Coronary artery (tissue), 2 donors: ENCODE results near the gene MDGA2.
"Not testable (repeated sequence)": the region's sequence is repeated elsewhere in the genome, so short reads cannot be mapped to it uniquely, and the experiment has no call there.

Experiments
- DNase-seq: peaks from one replicate; pipeline ENCODE4 v3.0.0-alpha.2; 2017; ENCODE audit warnings: low spot score
- H3K27ac ChIP-seq, 2 donors: fragments of 200-600 bp; sonication (generic); one replicate each; pipeline ENCODE4 v1.5.1; 2016 to 2019
- H3K4me3 ChIP-seq: fragments of 200-600 bp; sonication (generic); 2 replicates; pipeline ENCODE4 v1.5.1; 2016; ENCODE audit warnings: mild to moderate bottlenecking, moderate library complexity
- CTCF ChIP-seq: fragments of 200-600 bp; sonication (generic); IDR thresholded peaks from one replicate; pipeline ENCODE4 v1.5.1; 2019; ENCODE audit warnings: antibody characterized with exemption

The MDGA2 gene

GRCh38 chr14:47211263-47211662 lies 464.1 kb downstream of the MDGA2 start:
- Histone ChIP-seq H3K4me3 (no peak overlapping the region), H3K27ac (no peak overlapping the region)
- TF ChIP-seq CTCF, result no peak
- no peak for DNase-seq

GRCh38 chr14:47210099-47210498 lies 465.3 kb downstream of the MDGA2 start:
- H3K27ac ChIP-seq, result no peak overlapping the region
- TF ChIP-seq CTCF, result no peak
- no peak overlapping the region for H3K4me3 ChIP-seq
- no peak for DNase-seq

GRCh38 chr14:47208434-47208833 lies 467.0 kb downstream of the MDGA2 start:
- Histone ChIP-seq H3K27ac (no peak overlapping the region), H3K4me3 (no peak overlapping the region)
- no peak for TF ChIP-seq CTCF
- no peak for DNase-seq

GRCh38 chr14:47207617-47208016 lies 467.8 kb downstream of the MDGA2 start:
- DNase-seq, result no peak
- H3K27ac ChIP-seq, result no peak overlapping the region

GRCh38 chr14:47200740-47201139 lies 474.7 kb downstream of the MDGA2 start:
- H3K4me3 ChIP-seq, result no peak overlapping the region
- DNase-seq, result no peak
- no peak overlapping the region for H3K27ac ChIP-seq
- no peak for TF ChIP-seq CTCF

More at GRCh38 chr14:47207617-47208016, 467.8 kb downstream of the MDGA2 start:
- no peak overlapping the region for H3K4me3 ChIP-seq
- TF ChIP-seq CTCF, result no peak

GRCh38 chr14:47195582-47195981 lies 479.8 kb downstream of the MDGA2 start:
- no peak for DNase-seq
- Histone ChIP-seq H3K27ac (no peak overlapping the region), H3K4me3 (no peak overlapping the region)
- TF ChIP-seq CTCF, result no peak

- DNase-seq, result no peak
- no peak overlapping the region for H3K27ac ChIP-seq
- no peak for TF ChIP-seq CTCF
- H3K4me3 ChIP-seq, result no peak overlapping the region
Measured at GRCh38 chr14:47194055-47194454, 481.4 kb downstream of the MDGA2 start.

- H3K27ac ChIP-seq, H3K4me3 ChIP-seq, DNase-seq: not testable (repeated sequence)
Measured at GRCh38 chr14:47192203-47192602, 483.2 kb downstream of the MDGA2 start.
